ENCODE results near the gene POLD4. TPM values are rescaled to one million over a fixed set of nuclear protein-coding genes. Genes with fewer than 3 reads are reported as not detected.

Gene POLD4
- total RNA-seq, 4 donors from 2014 or later = 38.6 to 105 (median 60.6) TPM

DNA sequence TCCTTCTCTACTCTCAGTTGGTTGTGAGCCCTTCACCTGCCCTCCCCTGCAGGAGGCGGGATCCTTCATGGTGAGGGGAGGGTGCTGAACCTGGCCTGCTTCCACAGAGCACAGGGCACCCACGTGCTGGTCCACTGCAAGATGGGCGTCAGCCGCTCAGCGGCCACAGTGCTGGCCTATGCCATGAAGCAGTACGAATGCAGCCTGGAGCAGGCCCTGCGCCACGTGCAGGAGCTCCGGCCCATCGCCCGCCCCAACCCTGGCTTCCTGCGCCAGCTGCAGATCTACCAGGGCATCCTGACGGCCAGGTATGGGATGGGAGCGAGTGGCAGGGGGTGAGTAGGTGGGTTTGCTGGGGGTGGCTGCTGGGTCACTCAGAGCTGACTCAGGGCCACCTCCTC is 43.7 kb downstream of the POLD4 start:
- DNase-seq = no peak
- Histone ChIP-seq H3K4me1 (peaks cover 2 to 3% of the 10 kb centered on the region in 2 donors), H3K27me3 (no peaks in the 10 kb centered on the region), H3K4me3 (replicated peaks in 1 of 3) (no peak overlapping the region), H3K27ac (no peak overlapping the region), H3K9me3 (no peaks in the 10 kb centered on the region), H3K36me3 (peaks cover 15 to 21% of the 10 kb centered on the region in 2 donors)
- intact Hi-C loops (cut with DNase I) = no loop called here
- 75 to 95% methylated on average over 5 to 7 of the region's 14 CpGs for WGBS, 2 donors
- TF ChIP-seq, protein P1, sequence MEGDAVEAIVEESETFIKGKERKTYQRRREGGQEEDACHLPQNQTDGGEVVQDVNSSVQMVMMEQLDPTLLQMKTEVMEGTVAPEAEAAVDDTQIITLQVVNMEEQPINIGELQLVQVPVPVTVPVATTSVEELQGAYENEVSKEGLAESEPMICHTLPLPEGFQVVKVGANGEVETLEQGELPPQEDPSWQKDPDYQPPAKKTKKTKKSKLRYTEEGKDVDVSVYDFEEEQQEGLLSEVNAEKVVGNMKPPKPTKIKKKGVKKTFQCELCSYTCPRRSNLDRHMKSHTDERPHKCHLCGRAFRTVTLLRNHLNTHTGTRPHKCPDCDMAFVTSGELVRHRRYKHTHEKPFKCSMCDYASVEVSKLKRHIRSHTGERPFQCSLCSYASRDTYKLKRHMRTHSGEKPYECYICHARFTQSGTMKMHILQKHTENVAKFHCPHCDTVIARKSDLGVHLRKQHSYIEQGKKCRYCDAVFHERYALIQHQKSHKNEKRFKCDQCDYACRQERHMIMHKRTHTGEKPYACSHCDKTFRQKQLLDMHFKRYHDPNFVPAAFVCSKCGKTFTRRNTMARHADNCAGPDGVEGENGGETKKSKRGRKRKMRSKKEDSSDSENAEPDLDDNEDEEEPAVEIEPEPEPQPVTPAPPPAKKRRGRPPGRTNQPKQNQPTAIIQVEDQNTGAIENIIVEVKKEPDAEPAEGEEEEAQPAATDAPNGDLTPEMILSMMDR (IDR thresholded peaks at IDR 0.05) = no peak
- TF ChIP-seq POLR2A (IDR thresholded peaks at IDR 0.05) = no peak

DNA sequence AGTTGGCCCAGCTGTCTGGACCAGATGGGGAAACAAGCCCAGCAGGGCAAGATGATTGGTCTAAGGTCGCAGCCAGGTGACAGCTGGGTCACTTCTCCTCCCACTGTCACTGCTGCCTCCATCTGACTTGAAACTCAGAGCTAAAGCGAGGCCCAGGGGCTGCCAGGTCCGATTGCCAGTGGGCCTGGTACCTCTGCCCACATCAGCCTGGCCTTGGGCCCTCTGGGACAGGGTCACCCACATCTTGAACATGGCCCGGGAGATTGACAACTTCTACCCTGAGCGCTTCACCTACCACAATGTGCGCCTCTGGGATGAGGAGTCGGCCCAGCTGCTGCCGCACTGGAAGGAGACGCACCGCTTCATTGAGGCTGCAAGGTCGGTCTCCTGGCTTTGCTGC is 44.2 kb downstream of the POLD4 start:
- intact Hi-C loops (cut with DNase I) = no loop called here
- Histone ChIP-seq H3K27ac (no peak overlapping the region), H3K9me3 (no peaks in the 10 kb centered on the region), H3K4me1 (peaks cover 7% of the 10 kb centered on the region in 2 donors), H3K27me3 (no peaks in the 10 kb centered on the region), H3K36me3 (peaks cover 15 to 21% of the 10 kb centered on the region in 2 donors), H3K4me3 (replicated peaks in 1 of 3) (no peak overlapping the region)
- no peak for TF ChIP-seq POLR2A (IDR thresholded peaks at IDR 0.05)
- TF ChIP-seq, protein P1 (IDR thresholded peaks at IDR 0.05) = no peak
- 94 to 100% methylated on average over 4 to 9 of the region's 11 CpGs for WGBS, 2 donors
- DNase-seq = no peak

DNA sequence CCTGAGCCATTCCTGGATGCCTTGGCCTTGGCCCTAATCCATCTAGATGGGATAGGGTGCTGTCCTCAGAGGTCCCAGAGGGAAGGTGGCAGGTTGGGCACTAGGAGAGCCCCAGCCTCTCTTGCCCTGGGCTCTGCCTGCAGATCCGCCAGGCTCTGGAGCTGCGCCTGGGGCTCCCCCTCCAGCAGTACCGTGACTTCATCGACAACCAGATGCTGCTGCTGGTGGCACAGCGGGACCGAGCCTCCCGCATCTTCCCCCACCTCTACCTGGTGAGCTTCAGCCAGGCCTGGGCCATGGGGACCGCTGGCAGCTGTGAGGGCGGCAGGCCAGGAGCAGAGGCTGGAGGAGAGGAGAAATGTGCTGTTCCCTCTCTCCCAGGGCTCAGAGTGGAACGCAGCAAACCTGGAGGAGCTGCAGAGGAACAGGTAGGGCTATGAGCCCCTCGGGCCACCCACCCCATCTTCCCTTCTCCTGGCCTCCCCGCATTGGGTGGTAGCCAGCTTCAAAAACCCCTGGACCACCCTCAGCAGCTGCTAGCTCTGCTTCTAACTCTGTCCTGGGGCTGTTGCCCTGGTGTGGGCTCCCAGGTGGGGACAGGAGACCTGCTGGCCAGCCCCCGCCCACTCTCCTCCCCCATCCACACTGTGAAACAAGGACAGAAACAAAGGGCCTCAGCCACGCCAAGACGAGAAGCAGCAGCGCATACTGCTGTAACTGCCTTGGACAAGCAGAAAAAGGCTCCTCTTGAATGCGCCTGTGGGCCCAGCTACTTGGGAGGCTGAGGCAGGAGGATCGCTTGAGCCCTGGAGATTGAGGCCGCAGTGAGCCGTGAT is 45.1 kb downstream of the POLD4 start:
- no peak for DNase-seq
- Histone ChIP-seq H3K27me3 (no peaks in the 10 kb centered on the region), H3K36me3 (peaks cover 15 to 21% of the 10 kb centered on the region in 2 donors), H3K27ac (no peak overlapping the region), H3K4me1 (peaks cover 9 to 10% of the 10 kb centered on the region in 2 donors), H3K4me3 (replicated peaks in 1 of 3) (no peak overlapping the region), H3K9me3 (no peaks in the 10 kb centered on the region)
- 93 to 95% methylated on average over 11 to 18 of the region's 20 CpGs for WGBS, 2 donors
- intact Hi-C loops (cut with DNase I) = no loop called here
- TF ChIP-seq POLR2A (IDR thresholded peaks at IDR 0.05) = no peak
- TF ChIP-seq, protein P1 (IDR thresholded peaks at IDR 0.05) = no peak

DNA sequence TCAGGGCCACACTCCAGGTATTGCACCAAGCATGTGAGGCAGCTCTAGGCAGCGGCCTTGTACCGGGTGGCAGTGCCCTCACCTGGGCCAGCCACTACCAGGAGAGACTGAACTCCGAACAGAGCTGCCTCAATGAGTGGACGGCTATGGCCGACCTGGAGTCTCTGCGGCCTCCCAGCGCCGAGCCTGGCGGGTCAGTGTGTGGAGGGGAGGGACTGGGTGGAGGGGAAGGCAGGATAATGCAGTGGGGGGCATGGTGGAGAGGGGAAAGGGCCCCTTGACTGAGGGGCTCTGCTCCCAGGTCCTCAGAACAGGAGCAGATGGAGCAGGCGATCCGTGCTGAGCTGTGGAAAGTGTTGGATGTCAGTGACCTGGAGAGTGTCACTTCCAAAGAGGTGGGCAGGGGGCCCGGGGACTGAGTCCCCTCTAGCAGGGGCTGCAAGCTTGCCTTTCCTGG is 45.8 kb downstream of the POLD4 start:
- Histone ChIP-seq H3K27me3 (no peaks in the 10 kb centered on the region), H3K4me3 (replicated peaks in 1 of 3) (no peak overlapping the region), H3K27ac (no peak overlapping the region), H3K9me3 (no peaks in the 10 kb centered on the region), H3K36me3 (peaks cover 15 to 21% of the 10 kb centered on the region in 2 donors), H3K4me1 (peaks cover 10 to 12% of the 10 kb centered on the region in 2 donors)
- DNase-seq = no peak
- 84 to 91% methylated on average over 10 to 12 of the region's 12 CpGs for WGBS, 2 donors
- intact Hi-C loops (cut with DNase I) = no loop called here
- TF ChIP-seq, protein P1 (IDR thresholded peaks at IDR 0.05) = no peak
- no peak for TF ChIP-seq POLR2A (IDR thresholded peaks at IDR 0.05)
